Measurements from ENCODE around the gene LGMN.

The LGMN gene

DNA sequence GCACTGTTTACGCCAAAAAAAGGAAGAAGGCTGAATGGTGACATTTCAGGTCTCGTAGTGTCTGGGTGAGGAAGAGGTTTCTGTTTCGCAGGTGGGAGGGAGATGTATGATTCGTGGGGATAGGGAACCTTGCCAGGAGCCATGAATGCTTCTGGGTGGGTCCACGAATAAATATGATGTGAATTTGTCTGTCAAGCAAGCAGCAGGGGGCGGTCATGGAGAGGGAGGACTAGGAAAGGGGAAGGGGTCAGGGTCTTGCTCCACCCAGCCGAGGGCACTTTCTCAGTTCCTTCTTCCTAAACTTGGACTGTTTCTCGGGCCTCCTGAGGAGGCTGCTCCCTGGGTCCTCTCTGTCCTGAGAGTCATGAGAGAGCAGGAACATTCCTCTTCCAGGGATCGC is 72.5 kb downstream of the LGMN start:
- no peak for DNase-seq (ENCODE audit: low read depth)

DNA sequence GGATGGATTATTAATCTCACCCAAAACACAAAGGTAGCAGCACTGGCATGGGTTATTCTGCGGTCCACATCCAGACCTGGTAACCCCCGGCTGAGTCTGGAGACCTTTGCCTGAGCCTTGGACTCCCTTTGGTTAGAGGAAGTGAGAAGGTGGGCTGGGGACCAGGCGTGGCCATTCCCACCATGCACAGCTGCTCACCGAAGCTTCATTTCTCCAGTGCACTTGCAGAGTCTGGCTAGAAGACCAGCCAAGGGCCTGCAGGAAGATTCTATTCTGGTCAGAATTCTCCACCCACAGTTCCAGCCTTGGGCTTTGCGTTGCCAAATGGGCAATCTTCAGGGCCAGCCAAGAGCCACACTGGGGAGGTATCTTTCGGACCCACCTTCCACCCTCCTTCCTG is 73.0 kb downstream of the LGMN start:
- no peak for DNase-seq (ENCODE audit: low read depth)

DNA sequence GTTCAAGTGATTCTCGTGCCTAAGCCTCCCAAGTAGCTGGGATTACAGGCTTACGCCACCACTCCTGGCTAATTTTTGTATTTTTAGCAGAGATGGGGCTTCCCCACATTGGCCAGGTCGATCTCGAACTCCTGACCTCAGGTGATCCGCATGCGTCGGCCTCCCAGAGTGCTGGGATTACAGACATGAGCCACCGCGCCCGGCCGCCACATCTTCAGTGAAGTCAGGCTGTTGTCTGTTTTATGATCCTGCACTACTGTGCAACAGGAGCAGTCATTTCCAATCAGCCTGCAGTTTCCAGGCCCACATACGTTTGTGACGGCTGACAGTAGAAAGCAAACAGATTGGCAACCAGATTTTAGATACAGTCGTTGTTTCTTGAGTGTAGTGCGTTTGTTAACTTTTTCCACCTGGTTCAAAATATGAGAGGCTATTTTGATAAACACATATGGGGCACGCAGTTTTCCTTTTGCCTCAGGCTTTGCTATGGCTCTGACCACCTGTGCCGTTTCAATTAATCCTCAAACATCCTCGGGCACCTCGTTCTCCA is 74.8 kb downstream of the LGMN start:
- DNase-seq (ENCODE audit: low read depth): no peak

DNA sequence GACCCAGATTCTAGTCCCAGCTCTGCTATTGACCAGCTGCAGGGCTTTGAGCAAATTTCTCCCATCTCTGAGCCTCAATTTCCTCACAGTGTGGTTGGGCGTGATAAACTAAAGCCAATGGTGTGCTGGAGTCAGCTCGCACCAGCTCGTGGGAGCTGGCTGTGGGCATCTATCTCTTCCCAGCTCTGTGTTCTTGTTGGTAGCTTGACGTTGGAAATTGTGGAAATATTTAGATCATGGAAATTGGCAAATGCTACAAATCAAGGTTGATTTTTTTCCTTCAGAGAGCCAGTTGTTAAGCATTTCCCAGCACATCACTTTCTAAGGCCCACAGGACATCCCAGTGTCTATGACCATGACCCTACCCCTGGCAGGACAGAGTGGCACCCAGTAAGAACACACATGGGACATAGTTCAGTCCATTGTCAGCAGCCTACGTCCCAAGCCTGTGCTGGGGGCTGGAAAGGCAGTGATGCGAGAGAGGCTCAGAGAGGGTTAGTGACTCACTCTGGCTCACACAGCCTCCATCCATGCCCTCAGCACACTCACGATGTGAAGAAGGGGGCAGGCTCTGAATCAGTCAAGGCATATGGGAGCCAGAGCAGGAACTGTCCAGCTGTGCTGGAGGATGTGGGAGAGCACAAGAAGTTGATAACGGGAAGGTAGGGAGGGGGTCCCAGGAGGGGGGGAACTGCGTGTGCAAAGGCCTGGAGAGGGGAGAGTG is 77.6 kb downstream of the LGMN start:
- DNase-seq (ENCODE audit: low read depth): no peak

DNA sequence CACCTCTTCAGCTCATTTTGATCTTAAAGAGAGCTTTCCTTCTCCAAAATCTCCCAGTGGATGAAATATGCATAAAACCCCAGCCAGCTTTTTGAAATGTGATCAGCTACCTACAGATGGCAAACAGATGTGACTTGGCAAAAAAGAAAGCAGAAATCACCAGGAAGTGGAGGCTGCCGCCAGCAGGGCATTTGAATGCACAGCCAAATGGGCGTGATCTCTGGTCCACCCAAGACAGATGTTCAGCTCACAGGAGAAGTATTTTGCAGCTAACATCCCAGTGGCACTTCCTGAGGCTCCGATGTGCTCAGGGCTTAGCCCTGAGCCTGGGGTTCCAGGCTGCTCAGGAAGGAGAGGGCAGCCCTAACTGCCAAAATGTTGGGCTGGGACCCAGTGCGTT is 78.3 kb downstream of the LGMN start:
- no peak for DNase-seq (ENCODE audit: low read depth)

DNA sequence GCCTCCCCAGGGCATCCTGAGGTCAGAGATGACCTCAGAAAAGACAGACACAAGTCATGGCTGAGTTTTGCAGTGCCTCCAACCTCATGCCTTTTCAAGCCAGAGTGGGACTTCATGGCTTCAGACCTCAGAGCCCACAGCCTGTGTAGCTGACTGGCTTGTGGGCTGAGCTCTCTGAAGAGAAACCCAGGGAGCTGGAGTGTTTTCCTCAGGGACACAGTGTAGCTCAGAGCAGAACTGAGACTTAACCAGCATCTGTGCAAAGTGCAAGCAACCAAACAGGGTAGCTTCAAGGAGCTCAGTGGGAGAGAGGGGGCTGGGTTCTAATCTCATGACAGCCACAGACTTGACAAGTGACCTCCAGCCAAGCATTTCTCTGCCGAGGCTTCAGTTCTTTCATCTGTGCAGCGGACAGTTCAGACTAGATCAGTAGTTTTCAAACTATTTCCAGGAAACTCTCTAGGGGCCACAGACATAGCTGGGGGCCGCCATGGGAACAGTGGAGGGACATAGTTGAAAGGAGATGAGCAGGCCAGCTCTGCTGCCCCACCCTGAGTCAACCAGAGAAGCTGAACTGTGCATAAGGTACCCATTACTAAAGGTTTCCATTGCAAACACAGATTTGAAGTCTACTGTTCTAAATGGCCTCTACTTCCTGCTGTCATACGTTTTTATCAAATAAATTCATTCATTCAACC is 80.0 kb downstream of the LGMN start:
- no peak for DNase-seq (ENCODE audit: low read depth)

DNA sequence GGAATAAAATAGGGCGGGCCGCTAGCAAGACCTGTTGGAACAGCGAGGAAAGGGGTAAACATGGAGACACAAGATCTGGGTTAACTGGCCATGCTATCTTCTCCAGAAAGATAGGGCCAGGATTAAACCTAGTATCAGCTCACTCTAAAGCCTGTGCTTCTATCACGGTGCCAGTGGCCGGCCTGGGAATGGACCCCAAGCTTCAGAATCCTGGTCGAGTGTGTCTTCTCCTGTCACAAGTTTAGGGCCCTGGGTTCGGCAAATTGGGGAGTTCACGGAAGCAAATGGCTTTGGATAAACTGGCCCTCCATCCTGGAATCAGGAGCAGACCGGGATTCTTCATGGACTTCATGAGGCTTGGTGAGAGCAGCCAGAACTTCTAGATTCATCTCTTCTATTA is 82.2 kb downstream of the LGMN start:
- DNase-seq (ENCODE audit: low read depth): no peak

DNA sequence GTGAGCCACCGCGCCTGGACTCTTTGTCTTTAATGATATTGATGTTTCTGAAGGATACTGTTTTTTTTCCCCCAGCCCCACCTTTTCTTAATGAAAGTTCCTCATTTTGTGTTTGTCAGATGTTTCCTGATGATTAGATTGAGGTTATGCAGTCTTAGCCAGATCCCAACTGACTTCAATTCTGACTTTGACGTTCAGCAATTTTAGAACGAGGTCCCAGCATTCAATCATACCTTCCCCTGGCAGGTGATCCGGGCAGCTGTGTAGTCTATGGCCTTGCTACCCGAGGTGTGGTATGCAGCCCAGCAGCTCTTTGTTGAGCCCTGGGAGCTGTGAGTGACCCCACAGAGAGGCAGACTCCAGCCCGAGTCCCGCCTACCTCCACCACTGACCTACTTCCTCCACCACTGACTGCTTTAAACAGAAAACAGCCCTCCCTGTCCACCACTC is 82.7 kb downstream of the LGMN start:
- no peak for DNase-seq (ENCODE audit: low read depth)

DNA sequence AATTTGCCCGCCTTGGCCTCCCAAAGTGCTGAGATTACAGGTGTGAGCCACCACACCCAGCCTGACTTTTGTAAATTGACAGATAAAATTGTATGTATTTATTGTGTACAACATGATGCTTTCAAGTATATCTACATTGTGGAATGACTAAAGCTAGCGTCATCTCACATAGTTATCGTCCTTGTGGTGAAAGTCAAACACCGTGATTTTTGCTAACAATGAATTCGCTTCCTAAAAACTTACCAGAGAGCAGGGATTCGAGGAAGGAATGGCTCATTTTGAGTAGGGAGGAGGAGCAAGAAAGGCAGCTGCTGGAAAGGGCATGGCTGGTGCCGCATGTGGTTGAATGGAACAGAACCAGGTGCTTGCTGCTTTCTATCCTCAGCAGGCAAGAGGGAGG is 85.4 kb downstream of the LGMN start:
- no peak for DNase-seq (ENCODE audit: low read depth)

DNA sequence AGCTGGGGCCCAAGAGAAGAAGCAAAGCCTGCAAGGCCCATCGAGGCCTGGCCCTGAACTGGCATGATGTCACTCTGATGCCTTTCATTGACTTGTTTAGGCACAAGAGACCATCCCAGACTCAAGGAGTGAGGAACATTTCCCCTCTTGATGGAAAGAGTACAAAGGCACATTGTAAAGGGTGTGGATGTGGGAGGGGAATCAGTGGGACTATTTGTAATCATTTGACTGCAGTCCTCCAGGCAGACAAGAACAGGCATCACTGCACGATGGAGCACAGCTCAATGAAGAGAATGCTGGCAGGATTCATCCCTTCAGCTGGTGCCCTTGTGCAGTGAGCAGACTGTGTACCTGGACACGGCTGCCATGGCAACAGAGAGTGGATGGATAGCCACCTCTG is 87.9 kb downstream of the LGMN start:
- no peak for DNase-seq (ENCODE audit: low read depth)

DNA sequence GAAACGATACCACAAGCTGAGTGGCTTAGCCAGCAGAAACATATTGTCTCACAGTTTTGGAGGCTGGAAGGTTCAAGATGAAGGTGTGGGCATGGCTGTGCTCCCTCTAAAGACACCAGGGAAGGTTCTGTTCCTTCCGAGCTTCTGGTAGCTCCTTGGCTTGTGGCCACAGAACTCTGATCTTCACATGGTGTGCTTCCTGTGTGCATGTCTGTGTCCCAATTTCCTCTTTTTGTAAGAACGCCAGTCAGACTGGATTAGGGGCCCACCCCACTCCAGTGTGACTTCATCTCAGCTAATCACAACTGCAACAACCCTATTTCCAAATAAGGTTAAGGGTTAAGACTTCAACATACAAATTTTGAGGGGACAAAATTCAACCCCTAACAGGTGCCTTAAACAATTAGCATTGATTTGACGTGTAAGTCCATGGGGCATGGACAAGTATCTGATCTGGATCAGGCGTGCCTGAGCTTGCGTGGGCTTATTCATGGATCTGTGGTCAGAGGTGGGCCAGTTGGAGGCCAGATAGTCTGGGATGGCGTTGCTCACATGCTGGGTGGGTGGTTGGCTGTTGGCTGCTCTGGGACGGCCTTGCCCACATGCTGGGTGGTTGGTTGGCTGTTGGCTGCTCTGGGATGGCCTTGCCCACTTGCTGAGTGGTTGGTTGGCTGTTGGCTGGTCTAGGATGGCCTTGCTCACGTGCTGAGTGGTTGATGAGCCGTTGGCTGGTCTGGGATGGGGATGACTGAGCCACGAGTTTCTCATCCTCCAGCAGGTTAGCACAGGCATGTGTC is 88.5 kb downstream of the LGMN start:
- no peak for DNase-seq (ENCODE audit: low read depth)

DNA sequence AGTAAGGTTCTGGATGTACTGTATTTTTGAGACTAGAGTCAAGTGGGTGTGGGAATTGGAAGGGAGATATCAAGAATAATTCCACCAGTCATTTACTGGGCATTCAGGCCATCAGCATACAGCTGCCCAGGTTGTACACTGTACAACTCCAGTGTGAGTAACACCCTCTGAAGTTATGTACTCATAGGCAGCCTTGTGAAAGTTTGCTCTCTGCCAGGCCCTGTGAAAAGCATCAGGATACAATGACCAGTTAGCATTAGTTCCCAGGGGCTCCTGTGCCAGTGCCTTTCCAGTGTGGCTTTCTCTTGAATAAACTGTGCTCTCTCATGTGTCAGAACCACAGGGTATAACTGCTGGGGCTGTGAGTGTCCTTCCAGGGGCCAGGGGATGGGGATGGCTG is 89.7 kb downstream of the LGMN start:
- DNase-seq (ENCODE audit: low read depth): no peak

DNA sequence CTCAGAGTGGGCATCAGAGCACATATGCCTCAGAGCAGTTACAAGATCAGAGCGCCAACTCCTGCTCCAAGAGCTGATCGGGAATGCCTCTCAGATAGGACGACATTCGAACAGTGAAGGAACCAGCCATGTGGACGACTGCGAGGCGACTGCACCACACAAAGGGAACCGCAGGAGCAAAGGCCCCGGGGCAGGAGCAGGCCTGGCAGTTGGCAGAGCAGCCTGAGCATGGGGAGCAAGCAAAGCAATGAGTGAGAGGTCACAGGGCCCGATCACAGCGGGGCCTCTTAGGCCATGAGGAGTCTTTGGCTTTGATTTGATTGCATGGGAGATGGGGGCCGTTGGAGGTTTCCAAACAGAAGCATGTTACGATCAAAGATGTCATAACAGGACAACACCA is 90.3 kb downstream of the LGMN start:
- no peak for DNase-seq (ENCODE audit: low read depth)

DNA sequence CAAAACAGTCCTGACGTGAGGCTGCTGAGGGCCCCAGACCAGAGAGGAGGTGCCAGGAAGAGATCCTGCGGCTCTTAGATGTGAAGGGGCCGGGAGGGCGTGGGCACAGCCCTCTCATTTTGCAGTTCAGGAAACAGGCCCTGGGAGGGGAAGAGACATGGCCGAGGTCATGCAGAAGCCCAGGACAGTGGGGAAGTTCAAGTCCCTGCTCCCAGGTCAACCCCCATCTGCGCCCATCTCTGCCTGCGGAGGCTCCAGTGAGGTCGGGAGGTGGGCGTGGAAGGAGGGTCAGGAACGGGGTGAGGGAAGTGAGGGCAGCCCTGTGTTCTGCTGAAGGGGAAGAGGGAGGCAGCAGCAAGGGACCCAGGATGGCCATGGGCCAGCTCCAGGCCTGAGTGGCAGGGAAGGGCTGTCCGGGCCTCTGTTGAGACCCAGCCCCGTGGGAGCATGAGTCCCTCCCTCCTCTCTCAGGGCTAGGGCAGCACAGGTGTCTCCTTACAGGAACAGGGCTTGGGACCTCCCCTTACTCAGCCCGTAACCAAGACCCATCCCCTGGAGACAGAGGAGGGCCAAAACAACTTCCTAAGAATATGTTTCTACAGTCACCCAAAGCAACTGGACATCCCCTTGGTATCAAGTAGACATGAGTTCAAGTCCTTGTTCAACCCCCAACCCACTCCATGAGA is 90.8 kb downstream of the LGMN start:
- DNase-seq (ENCODE audit: low read depth): no peak

DNA sequence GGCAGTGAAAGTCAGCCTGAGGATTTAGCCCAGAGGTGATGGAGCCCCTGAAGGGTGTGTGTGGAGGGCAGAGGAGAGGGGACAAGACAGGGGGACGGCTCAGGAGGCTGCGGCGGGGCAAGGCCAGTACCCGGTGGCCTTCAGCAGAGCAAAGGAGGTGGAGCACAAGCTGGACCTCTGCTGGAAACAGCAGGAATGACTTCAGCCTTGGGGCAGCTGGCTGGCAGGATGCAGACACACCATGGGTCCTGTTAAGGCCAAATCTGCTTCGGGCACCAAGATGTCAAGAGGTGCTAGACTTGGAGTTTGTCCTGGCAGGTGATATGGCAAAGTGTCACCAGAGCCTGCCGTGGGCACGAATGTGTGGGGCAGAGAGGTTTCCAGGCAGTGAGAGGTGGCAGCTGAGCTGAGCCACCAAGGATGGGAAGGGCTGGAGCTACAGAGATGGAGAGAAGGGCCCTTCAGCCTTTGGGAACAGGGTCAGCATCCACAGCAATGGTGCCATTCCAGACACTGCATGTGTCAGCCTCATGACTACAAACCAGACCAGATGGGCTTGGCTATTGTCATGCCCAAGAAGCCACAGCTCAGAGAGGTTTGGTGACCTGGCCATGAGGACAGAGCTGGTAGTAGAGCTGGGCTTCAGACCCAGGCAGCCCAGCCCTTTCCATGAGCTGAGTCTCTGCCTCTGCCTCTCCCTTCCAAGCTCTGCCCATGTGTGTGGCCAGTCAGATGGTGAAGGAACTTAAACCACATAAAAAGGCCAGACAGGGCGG is 91.9 kb downstream of the LGMN start:
- no peak for DNase-seq (ENCODE audit: low read depth)

DNA sequence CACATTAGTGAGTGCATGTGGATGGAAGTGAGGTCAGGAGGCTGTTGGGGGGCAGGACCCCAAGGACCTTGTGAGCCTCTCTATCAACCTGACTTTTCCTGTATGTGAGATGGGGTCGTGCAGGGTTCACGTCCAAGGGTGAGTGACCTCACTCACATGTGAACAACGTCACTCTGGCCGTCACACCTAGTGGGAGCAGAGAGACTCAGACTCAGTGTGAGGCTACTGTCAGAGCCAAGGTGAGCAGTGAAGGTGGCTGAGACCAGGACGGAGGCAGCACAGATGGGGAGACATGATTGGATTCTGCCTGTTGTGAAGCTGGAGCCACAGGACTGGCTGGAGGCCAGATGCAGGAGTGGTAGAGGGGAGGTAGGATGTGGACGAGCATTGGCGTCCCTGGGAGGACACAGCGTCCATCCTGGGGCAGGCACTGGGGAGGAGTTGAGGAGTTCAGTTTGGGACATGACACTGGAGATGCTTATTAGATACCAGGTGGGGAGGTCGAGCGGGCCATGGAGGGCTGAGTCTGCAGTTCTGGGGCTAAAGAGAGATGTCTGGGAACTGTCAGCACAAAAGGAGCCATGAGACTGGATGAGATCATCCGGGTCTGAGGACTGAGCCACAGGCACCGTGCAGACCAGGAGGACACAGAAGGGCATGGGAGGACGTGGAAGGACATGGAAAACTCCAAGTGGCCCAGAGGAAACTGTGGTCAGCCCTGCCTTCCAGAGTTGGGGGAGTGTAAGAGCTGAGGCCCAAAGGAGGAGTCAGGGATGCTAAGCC is 92.8 kb downstream of the LGMN start:
- DNase-seq (ENCODE audit: low read depth): no peak

DNA sequence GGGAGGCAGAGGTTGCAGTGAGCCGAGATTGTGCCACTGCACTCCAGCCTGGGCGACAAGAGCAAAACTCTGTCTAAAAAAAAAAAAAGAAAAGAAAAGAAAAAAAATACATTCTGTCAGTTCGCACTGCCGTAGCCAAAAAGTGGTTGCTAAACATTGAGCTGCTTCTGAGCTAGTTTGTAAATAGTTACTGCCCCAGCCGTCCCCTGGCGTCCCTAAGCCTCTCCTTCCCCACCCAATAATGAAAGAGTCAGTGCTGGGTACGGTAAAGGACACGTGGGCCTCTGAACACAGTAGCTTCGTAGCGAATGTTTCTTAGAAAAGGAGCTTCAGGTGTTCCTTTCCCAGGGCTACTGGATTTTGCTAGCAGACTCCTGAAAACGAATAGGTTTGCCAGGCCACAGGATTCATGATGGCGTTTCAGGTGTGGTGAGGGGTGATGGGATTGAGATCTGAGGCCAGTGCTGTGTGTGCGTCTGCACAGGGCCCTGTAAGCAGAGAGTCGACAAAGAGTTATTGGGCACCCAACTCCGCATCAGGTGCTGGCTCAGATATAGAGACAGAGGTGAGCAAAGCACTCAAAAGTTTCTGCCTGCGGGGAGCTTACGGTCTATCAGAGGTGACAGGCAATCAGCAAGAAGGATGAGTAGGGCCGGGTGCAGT is 94.1 kb downstream of the LGMN start:
- no peak for DNase-seq (ENCODE audit: low read depth)

Measured in stimulated activated CD8-positive, alpha-beta memory T cell treated with anti-CD3 and anti-CD28 coated beads, Interleukin-15, amount 100 ng/mL, for 24 hours (primary cell).